Neural progenitor cell (in vitro differentiated cells): ENCODE results near the gene LUZP2. TPM values are rescaled to one million over a fixed set of nuclear protein-coding genes. Genes with fewer than 3 reads are reported as not detected.

Experiments used
- DNase-seq: peaks from one replicate; pipeline ENCODE4 v3.0.0-alpha.2; 2016; ENCODE audit warnings: low spot score
- H2AFZ ChIP-seq: fragments of 200-600 bp; sonication (generic); replicated peaks from 2 replicates; pipeline ENCODE4 v1.6.1; 2016; ENCODE audit warnings: antibody characterized with exemption
- H3F3A ChIP-seq: fragments of 200-600 bp; sonication (generic); 2 replicates; pipeline ENCODE4 v1.6.1; 2016; ENCODE audit warnings: antibody characterized with exemption, low read depth
- H3K27ac ChIP-seq: fragments of 200-600 bp; sonication (generic); 2 replicates; pipeline ENCODE4 v1.5.1; 2016; ENCODE audit warnings: mild to moderate bottlenecking
- H3K27me3 ChIP-seq: fragments of 200-600 bp; sonication (generic); 2 replicates; pipeline ENCODE4 v1.6.1; 2016; ENCODE audit warnings: mild to moderate bottlenecking, moderate library complexity
- H3K36me3 ChIP-seq: fragments of 200-600 bp; sonication (generic); 2 replicates; pipeline ENCODE4 v1.5.1; 2016
- H3K4me1 ChIP-seq: fragments of 200-600 bp; sonication (generic); 2 replicates; pipeline ENCODE4 v1.6.1; 2016; ENCODE audit warnings: mixed run types
- H3K4me2 ChIP-seq: fragments of 200-600 bp; sonication (generic); 2 replicates; pipeline ENCODE4 v1.6.1; 2016
- H3K4me3 ChIP-seq: fragments of 200-600 bp; sonication (generic); 2 replicates; pipeline ENCODE4 v1.5.1; 2016
- H3K79me2 ChIP-seq: fragments of 200-600 bp; sonication (generic); 2 replicates; pipeline ENCODE4 v1.6.1; 2016; ENCODE audit warnings: low read depth
- H3K9ac ChIP-seq: fragments of 200-600 bp; sonication (generic); 2 replicates; pipeline ENCODE4 v1.6.1; 2016
- H3K9me3 ChIP-seq: fragments of 200-600 bp; sonication (generic); 2 replicates; pipeline ENCODE4 v1.5.1; 2016; ENCODE audit warnings: low read depth
- H4K20me1 ChIP-seq: fragments of 200-600 bp; sonication (generic); 2 replicates; pipeline ENCODE4 v1.6.1; 2016; ENCODE audit warnings: low read depth
- H3K27ac Mint-ChIP-seq: 3 replicates; pipeline ENCODE4 v1.8.0; 2021; ENCODE audit warnings: mixed read lengths
- H3K27me3 Mint-ChIP-seq: 2 replicates; pipeline ENCODE4 v1.8.0; 2022; ENCODE audit warnings: low read depth, mild to moderate bottlenecking, inconsistent platforms, moderate library complexity, mixed read lengths; ENCODE audit not compliant: insufficient read depth
- H3K36me3 Mint-ChIP-seq: 3 replicates; pipeline ENCODE4 v1.8.0; 2021; ENCODE audit warnings: mixed read lengths
- H3K4me1 Mint-ChIP-seq: 3 replicates; pipeline ENCODE4 v1.8.0; 2021; ENCODE audit warnings: mixed read lengths
- H3K4me3 Mint-ChIP-seq: 3 replicates; pipeline ENCODE4 v1.8.0; 2021; ENCODE audit warnings: mild to moderate bottlenecking, moderate library complexity, mixed read lengths
- H3K9me3 Mint-ChIP-seq: 3 replicates; pipeline ENCODE4 v1.8.0; 2020; ENCODE audit warnings: mixed read lengths
- EZH2 ChIP-seq: fragments of 200-600 bp; sonication (generic); IDR thresholded peaks from 2 replicates; pipeline ENCODE4 v1.6.1; 2017; ENCODE audit warnings: antibody characterized with exemption, mild to moderate bottlenecking, moderate library complexity
- EZH2phosphoT487 ChIP-seq: fragments of 200-600 bp; sonication (generic); IDR thresholded peaks from 2 replicates; pipeline ENCODE4 v1.6.1; 2017; ENCODE audit warnings: antibody characterized with exemption
- total RNA-seq: library from RNA; depleted of rRNA; stranded (reverse); fragments of >200 nt; gene quantifications from 2 replicates; pipeline ENCODE4 v1.2.3, GENCODE V29; 2015; ENCODE audit warnings: low replicate concordance
- TF ChIP-seq, protein P1 (sequence below): fragments of 200-600 bp; sonication (generic); IDR thresholded peaks from 2 replicates; pipeline ENCODE4 v1.5.1; 2017; ENCODE audit warnings: antibody characterized with exemption, mild to moderate bottlenecking

The LUZP2 gene
- total RNA-seq = 1.6 and 2.5 TPM in 2 replicates

- H3K4me1 ChIP-seq = peaks cover 12% of the 10 kb centered on the region
- H3K9ac ChIP-seq = no peak within 1 kb of the TSS
- Mint-ChIP-seq H3K27ac (peak within 1 kb of the TSS; percentile 50), H3K36me3 (no peaks in the 10 kb centered on the region), H3K27me3 (peaks cover 17% of the 10 kb centered on the region), H3K4me3 (peak within 1 kb of the TSS; percentile 88), H3K4me1 (peaks cover 10% of the 10 kb centered on the region), H3K9me3 (no peaks in the 10 kb centered on the region)
- no peaks in the 10 kb centered on the region for H3K79me2 ChIP-seq
- H2AFZ ChIP-seq = peak within 1 kb of the TSS; percentile 95
- no peak within 1 kb of the TSS for H3K27ac ChIP-seq
- H3K9me3 ChIP-seq = no peaks in the 10 kb centered on the region
- H3K36me3 ChIP-seq = no peaks in the 10 kb centered on the region
- peak within 1 kb of the TSS; percentile 90 for H3K4me2 ChIP-seq
- H3F3A ChIP-seq = peaks cover 20% of the 10 kb centered on the region
- peaks cover 34% of the 10 kb centered on the region for H3K27me3 ChIP-seq
- peak within 1 kb of the TSS; percentile 61 for H3K4me3 ChIP-seq
- peak; percentile 88 for DNase-seq
- no peaks in the 10 kb centered on the region for H4K20me1 ChIP-seq
- TF ChIP-seq, protein P1, sequence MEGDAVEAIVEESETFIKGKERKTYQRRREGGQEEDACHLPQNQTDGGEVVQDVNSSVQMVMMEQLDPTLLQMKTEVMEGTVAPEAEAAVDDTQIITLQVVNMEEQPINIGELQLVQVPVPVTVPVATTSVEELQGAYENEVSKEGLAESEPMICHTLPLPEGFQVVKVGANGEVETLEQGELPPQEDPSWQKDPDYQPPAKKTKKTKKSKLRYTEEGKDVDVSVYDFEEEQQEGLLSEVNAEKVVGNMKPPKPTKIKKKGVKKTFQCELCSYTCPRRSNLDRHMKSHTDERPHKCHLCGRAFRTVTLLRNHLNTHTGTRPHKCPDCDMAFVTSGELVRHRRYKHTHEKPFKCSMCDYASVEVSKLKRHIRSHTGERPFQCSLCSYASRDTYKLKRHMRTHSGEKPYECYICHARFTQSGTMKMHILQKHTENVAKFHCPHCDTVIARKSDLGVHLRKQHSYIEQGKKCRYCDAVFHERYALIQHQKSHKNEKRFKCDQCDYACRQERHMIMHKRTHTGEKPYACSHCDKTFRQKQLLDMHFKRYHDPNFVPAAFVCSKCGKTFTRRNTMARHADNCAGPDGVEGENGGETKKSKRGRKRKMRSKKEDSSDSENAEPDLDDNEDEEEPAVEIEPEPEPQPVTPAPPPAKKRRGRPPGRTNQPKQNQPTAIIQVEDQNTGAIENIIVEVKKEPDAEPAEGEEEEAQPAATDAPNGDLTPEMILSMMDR = peak; percentile 37
- no peak for TF ChIP-seq EZH2phosphoT487
Measured at GRCh38 chr11:24496736-24497725, at the start of gene LUZP2. LUZP2 (plus strand) TSS chr11:24497053.

DNA sequence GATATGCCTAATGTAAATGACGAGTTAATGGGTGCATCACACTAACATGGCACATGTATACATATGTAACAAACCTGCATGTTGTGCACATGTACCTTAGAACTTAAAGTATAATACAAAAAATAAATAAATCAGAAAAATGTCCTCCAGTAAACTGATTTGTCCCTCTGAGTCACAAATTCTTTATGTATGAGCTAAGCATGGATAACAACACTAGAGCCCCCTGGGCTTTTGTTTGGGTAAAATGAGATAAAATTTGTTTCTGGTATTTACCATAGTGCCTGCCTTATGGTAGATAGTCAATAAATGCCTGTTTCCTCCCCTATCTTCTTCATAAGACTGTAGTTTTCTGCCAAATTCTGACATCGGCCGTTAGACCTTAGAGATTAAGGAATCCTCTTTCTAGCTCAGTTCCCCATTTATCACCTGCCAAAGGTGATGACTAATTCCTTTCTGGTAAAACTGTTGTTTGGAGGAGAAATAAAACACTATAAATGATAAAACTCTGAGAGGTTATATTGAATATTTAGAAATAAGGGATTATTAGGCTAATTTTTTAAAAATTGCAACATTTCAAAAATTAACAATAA lies 43.6 kb upstream of the LUZP2 start:
- Mint-ChIP-seq H3K27me3 (no peaks in the 10 kb centered on the region), H3K4me3 (no peak overlapping the region), H3K4me1 (no peaks in the 10 kb centered on the region), H3K9me3 (no peaks in the 10 kb centered on the region), H3K36me3 (no peaks in the 10 kb centered on the region), H3K27ac (no peak overlapping the region)
- no peak overlapping the region for H3K4me2 ChIP-seq
- H3K27ac ChIP-seq = no peak overlapping the region
- peaks cover under 1% of the 10 kb centered on the region for H3K4me1 ChIP-seq
- no peaks in the 10 kb centered on the region for H3K27me3 ChIP-seq
- no peaks in the 10 kb centered on the region for H4K20me1 ChIP-seq
- DNase-seq = no peak
- TF ChIP-seq EZH2 (no peak), EZH2phosphoT487 (no peak)
- TF ChIP-seq, protein P1 = no peak
- no peaks in the 10 kb centered on the region for H3K9me3 ChIP-seq
- no peak overlapping the region for H3K9ac ChIP-seq
- no peaks in the 10 kb centered on the region for H3K36me3 ChIP-seq
- H3K4me3 ChIP-seq = no peak overlapping the region
- no peaks in the 10 kb centered on the region for H3K79me2 ChIP-seq
- no peaks in the 10 kb centered on the region for H3F3A ChIP-seq
- H2AFZ ChIP-seq = no peak overlapping the region

DNA sequence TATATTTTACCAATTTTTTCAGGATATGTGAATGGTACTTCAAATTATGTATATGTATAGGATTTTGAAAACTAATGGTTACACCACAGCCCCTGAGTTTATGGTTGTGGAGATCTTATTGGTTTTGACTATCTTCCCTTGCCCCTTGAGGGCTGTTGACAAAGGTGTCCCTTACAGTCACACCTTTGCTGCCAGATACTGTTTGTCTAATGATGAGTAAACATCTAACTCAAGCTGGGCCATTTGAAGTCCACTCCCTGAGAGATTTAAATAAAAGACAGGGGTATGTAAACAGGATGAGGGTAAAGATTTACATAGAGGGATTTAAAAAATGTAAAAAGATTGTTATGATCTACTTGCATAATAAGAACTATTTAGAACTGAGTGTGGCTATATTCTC lies 38.9 kb upstream of the LUZP2 start:
- no peak overlapping the region for H3K4me3 Mint-ChIP-seq
- Histone ChIP-seq H3K27me3 (no peaks in the 10 kb centered on the region), H3K27ac (no peak overlapping the region), H4K20me1 (no peaks in the 10 kb centered on the region), H3K36me3 (no peaks in the 10 kb centered on the region), H3K79me2 (no peaks in the 10 kb centered on the region), H3K4me2 (no peak overlapping the region), H3K4me1 (no peaks in the 10 kb centered on the region), H3F3A (no peaks in the 10 kb centered on the region), H3K9ac (no peak overlapping the region), H3K9me3 (no peaks in the 10 kb centered on the region), H2AFZ (no peak overlapping the region), H3K4me3 (no peak overlapping the region)
- TF ChIP-seq EZH2 (no peak), EZH2phosphoT487 (no peak)
- TF ChIP-seq, protein P1 = no peak
- H3K36me3 Mint-ChIP-seq = no peaks in the 10 kb centered on the region
- no peaks in the 10 kb centered on the region for H3K4me1 Mint-ChIP-seq
- H3K27me3 Mint-ChIP-seq = no peaks in the 10 kb centered on the region
- no peaks in the 10 kb centered on the region for H3K9me3 Mint-ChIP-seq
- DNase-seq = no peak
- H3K27ac Mint-ChIP-seq = no peak overlapping the region
